ENCODE data around the gene IFNA6. TPM values are rescaled to one million over a fixed set of nuclear protein-coding genes. Genes with fewer than 3 reads are reported as not detected.

Gene IFNA6
- total RNA-seq, 1 experiment from 2014 or later: not detected

DNA sequence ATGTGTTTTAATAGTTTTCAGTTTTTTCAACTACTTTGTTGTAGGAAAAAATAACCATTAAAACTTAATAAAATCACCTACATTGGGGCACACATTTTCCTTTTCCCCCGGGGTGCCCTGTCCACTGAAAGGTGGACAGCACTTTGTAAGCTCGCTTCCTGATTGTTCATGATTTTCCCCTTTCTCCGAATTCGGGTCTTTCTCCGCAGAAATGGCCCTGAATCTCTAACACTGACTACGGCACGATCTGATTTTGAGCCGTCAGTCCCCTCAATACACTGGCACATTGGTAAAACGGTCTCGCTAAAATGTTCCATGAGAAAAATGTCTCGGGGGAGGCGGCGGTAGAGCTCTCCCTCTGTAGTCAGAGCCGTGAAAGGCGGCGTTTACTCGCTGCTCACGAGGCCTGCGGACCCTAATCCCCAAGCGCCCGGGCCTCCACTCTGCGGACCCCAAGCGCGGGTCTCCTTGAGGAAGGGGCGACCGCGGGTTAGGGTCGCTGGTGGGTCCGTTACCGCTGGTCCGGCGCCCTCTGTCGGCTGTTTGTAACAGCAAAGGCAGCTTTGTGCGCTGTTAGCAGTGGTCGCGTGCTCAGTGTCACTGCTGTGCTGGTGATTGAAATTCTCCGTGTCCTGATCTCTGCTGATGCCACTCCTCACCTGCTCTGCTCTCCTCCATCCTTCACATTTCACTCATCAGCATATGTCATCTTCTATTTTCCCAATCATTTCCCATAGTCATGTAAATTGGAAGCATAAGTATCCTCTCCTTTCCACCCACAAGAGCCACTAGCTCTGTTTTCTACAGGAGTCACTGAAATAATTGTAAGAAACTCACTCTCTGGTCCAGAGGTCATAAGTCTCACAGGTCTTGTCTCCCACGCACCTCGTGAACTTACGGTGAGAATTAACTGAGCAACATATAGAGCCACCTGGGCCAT lies 45.4 kb upstream of the IFNA6 start:
- no peak overlapping the region for H3K27ac ChIP-seq (ENCODE audit: low read depth, low read length)
- H3K9me3 ChIP-seq (ENCODE audit: control insufficient read depth in 1 of 2, insufficient read depth in 1 of 2, low read depth in 1 of 2, low read length in 2 of 2): no peaks in the 10 kb centered on the region
- no peaks in the 10 kb centered on the region for H3K9me2 ChIP-seq (ENCODE audit: insufficient read depth)
- ATAC-seq (peak; percentile 84), DNase-seq (ENCODE audit: low read depth, low spot score) (peak; percentile 21)
- H3K4me2 ChIP-seq (ENCODE audit: low read length): peak overlapping the region; percentile 84
- ChIA-PET POLR2A (interaction anchor here (1.7 kb wide), 1 partner anchor 17 kb away, joined by 4 read pairs; no protein-coding TSS in a partner anchor), RAD21 (ENCODE audit: low non-redundant PET in 1 of 2, low total read pairs in 2 of 2, uncharacterized antibody in 2 of 2, unreplicated experiment in 2 of 2) (interaction anchor here in 1 of 2 experiments (1.4 kb wide), 1 partner anchor 143 kb away, joined by 5 read pairs; no protein-coding TSS in a partner anchor), CTCF (interaction anchor here (0.6 to 2.6 kb wide), 34 partner anchors 8 to 399 kb away, joined by 3 to 22 read pairs (median 5); partner anchors contain the start of genes IFNA2, IFNA8 and KLHL9)
- H3K4me3 ChIP-seq (replicated peaks in 1 of 2; ENCODE audit: low read depth in 1 of 2, low read length in 2 of 2): peak overlapping the region; percentile 63 to 67
- no peaks in the 10 kb centered on the region for H4K20me1 ChIP-seq (ENCODE audit: insufficient read depth)
- TF ChIP-seq RAD21 (IDR thresholded peaks at IDR 0.05; ENCODE audit: low read depth) (peak; percentile 50), SIN3A (IDR thresholded peaks at IDR 0.05; ENCODE audit: low read depth) (no peak), CBX3 (IDR thresholded peaks at IDR 0.05; ENCODE audit: low read depth) (no peak), TCF7L2 (IDR thresholded peaks at IDR 0.05; ENCODE audit: borderline replicate concordance, extremely low read depth, insufficient read depth, insufficient read length) (peak; percentile 49)
- TF ChIP-seq, protein P1, sequence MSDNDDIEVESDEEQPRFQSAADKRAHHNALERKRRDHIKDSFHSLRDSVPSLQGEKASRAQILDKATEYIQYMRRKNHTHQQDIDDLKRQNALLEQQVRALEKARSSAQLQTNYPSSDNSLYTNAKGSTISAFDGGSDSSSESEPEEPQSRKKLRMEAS (IDR thresholded peaks at IDR 0.05): peak; percentile 45
- TF ChIP-seq, protein P2, sequence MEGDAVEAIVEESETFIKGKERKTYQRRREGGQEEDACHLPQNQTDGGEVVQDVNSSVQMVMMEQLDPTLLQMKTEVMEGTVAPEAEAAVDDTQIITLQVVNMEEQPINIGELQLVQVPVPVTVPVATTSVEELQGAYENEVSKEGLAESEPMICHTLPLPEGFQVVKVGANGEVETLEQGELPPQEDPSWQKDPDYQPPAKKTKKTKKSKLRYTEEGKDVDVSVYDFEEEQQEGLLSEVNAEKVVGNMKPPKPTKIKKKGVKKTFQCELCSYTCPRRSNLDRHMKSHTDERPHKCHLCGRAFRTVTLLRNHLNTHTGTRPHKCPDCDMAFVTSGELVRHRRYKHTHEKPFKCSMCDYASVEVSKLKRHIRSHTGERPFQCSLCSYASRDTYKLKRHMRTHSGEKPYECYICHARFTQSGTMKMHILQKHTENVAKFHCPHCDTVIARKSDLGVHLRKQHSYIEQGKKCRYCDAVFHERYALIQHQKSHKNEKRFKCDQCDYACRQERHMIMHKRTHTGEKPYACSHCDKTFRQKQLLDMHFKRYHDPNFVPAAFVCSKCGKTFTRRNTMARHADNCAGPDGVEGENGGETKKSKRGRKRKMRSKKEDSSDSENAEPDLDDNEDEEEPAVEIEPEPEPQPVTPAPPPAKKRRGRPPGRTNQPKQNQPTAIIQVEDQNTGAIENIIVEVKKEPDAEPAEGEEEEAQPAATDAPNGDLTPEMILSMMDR (IDR thresholded peaks at IDR 0.05 in 2 of 3, conservative IDR thresholded peaks at IDR 0.05 in 1 of 3; ENCODE audit: borderline replicate concordance in 1 of 3, insufficient read depth in 1 of 3, low read depth in 2 of 3, low read length in 2 of 3): peak; percentile 76 to 94 (median 92)
- peaks cover 0 to 7% of the 10 kb centered on the region in 2 experiments; a peak in 1 of 4 replicates for H3K4me1 ChIP-seq (ENCODE audit: control insufficient read depth in 1 of 2, insufficient read depth in 2 of 2, low read length in 2 of 2)
- peak overlapping the region; percentile 44 for H3K9ac ChIP-seq (ENCODE audit: low read length)
- H3K79me2 ChIP-seq (ENCODE audit: insufficient read depth, low read length): no peaks in the 10 kb centered on the region
- H3K27me3 ChIP-seq (ENCODE audit: insufficient read depth, low read length): no peaks in the 10 kb centered on the region
- no peaks in the 10 kb centered on the region for H3K36me3 ChIP-seq (ENCODE audit: control insufficient read depth in 1 of 2, insufficient read depth in 2 of 2, low read length in 2 of 2)
- peak overlapping the region; percentile 99 for H2AFZ ChIP-seq (ENCODE audit: low read depth, low read length, poor library complexity, severe bottlenecking)
- no TSS peak for BruUV-seq (replicated peaks)
- intact Hi-C loops (cut with micrococcal nuclease): loop anchor here (1.0 to 2.0 kb wide), 2 partner anchors 69 to 143 kb away; no protein-coding TSS in a partner anchor
